Left forelimb (tissue), 1 donor: ENCODE measurements around the gene COL23A1.
"Not testable (repeated sequence)": the region's sequence is repeated elsewhere in the genome, so short reads cannot be mapped to it uniquely, and the experiment has no call there.

Source experiments
- DNase-seq: peaks from one replicate; pipeline ENCODE4 v3.0.0-alpha.2; 2018; ENCODE audit warnings: low spot score

COL23A1 gene

DNA sequence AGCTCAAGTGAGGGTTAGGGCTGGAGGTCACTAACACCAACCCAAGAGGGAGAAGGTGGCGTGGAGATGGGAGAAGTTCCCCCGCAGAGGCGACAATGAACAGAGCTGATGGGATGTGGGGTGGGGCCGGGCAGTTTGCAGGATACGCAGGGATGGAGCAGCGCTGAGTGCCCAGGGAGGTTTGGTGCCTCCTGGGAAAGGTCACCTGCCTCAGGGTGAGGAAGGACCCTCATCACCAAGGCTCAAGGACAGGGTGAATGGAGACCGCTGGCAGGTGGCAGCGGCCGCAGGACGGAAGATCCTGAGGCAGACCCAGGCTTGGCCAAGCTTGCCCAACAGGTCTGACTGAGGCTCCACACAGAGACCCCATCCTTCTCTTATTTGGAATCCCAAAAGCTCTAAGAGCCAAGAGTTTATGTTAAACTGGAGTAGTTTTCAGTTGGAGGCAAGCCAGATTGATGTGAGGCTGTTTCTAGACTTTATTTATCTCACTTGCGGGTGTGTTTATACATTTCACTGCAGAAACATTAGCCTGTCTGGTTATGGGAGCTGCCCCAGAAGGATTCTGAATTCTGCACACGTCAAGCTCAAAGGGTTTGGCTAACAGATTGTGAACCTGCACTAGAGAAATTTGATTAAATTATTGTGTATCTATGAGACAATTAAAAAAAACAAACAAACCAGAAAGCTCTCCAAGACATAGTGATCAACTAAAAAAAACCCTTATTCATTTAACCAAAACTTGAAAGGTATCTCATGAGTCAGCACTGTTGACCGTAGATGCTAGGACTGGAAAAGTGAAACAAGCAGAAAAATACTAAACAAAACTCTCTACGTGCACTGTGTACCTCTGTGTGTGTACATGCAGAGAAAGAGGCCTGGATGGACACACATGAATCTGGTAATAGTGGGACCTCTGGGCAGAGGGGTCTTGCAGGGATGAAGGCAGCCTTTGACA is 211.4 kb downstream of the COL23A1 start:
- DNase-seq, result no peak

DNA sequence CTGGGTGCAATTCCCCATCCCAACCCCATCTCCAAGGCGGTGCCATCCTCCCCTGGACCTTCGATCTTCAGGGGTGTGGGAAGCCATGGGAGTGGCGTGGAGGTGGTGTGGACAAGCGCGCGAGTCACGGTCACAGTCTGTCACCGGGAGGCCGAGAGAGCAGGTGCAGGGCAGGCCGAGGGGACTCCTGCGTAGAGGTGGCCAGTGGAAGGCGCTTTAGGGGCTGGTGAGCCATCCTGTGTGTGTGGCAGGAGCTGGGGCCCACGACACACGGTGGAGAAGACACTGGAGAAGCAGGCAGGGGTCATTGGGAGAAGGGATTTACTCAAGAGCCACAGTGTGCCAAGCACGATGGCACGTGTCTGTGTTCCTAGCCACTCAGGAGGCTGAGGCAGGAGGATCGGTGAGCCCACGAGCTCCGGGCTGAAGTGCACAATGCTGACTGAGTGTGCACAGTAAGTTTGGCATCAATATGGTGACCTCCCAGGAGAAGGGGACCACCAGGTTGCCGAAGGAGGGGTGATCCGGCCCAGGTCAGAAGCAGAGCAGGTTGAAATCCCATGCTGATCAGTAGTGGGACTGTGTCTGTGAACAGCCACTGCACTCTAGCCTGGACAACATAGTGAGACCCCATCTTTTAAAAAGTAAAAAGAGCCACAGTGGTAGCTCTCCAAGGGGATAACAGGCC is 212.5 kb downstream of the COL23A1 start:
- DNase-seq, result no peak

DNA sequence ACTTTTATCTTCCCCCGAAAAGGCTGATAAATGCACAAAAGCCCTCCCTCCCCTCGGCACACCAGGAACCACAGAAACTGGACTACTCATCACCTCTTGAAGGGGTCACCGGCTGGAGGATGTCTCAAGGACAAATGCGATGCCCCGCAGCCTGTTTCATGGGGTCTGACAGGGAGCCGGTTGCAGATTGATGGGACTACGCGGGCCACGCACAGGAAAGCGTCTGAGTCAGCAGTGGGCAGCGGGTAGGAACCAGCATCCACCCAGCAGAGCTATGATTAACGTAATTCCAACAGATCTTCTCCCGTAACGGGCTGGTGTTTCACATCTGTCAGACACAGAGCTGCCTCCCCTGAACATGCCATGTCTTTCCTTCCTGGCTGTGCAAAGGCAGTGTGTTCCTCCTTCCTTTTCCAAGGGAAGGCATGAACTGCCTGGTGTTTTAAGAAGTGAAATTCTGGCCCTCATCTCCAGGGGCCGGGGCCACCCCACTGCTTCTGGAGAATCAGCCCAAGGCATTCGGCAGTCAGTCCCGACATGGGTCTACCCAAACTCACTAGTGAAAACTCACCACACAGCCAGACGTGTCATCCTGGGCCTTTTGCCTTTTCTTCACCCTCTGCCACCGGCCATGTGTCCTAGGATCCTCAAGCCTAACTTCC is 213.1 kb downstream of the COL23A1 start:
- DNase-seq, result no peak

DNA sequence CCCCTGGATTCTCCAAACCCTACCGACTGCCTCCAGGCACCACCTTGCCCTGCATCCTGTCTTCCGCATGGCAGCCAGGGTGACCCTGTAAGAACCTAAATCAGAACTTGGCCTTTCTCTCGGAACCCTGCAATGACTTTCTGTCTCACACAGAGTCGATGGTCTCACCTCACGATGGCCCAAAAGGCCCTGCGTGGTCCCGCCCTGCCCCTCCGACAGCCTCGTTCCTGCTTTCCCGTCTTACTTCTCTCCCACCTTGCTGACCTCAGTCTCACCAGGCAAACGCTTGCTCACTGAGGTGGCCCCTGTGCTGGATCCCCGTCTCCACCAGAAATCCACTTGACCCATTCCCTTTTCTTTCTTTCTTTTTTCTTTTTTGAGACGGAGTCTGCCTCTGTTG is 214.8 kb downstream of the COL23A1 start:
- DNase-seq, result no peak

DNA sequence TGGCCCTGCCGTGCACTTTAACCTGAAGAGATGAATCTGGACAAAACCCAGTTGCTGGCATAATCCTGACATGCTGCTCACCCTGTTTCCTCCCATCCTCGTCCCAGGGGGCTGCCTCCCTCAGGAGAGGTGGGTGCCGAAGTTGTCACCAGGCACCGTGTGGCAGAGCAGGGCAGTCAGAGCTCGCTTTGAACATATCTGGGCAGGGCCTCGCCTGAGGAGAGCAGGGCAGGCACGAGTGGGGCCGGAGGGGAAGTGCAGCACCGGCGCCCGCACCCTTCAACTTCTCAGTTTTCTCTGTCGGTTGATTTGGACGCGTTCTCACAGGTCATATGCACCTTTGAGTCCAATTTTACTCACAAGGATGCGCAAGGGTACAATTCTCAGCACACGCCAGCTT is 216.5 kb downstream of the COL23A1 start:
- no peak for DNase-seq

DNA sequence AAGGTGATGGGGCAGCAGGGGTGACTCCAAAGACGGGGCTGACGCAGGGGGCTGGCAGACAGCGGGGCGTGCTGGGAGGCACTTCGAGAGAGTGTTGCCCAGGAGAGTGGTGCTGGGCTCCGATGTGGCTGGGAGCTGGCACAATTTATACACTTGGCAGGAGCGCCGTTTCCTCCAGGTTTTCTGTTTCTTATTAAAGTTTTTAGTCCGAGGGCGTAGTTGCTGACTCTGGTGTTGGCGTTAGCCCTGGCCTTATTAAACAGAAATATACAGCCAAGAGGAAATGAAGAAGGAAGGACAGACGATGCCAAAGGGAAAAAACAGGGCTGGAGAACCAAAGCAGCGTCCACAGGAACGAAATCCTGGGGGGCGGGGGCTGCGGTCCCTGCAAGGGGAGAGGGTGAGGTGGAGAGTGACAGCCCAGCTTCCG is 218.0 kb downstream of the COL23A1 start:
- no peak for DNase-seq

DNA sequence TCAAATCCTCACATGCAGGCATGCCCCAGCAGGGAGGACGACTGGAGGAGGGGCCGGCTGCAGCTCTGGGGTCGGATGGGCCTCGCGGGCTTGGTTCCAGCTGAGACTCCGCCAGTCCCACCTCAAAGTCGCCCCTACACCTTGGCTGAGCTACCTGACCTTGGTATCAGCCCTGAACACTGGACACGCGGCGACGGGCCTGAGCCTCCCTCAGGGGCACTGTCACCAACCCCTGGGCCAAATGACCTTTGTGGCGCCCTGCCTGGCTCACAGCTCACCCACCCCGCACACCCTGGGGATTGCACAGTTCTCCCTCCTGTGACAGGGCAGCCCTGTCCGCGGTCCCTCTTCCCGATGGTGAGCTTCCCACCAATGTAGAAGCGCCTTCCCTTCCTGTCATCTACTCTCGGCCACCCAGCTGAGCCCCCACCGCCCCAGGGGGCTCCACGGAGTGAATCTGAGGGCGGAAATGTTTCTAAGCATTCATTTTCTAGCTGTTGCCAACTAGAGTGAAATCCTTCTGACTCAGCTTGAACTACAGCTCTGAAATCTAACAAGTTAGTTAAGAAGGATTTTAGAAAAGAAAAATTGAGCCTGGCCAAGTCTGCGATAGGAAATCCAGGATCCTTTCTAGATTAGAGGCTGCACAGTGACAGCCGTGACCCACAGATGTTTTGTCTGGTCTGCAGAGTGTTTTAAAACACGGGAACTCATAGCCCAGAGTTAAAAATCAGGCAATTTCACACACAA is 218.7 kb downstream of the COL23A1 start:
- no peak for DNase-seq

DNA sequence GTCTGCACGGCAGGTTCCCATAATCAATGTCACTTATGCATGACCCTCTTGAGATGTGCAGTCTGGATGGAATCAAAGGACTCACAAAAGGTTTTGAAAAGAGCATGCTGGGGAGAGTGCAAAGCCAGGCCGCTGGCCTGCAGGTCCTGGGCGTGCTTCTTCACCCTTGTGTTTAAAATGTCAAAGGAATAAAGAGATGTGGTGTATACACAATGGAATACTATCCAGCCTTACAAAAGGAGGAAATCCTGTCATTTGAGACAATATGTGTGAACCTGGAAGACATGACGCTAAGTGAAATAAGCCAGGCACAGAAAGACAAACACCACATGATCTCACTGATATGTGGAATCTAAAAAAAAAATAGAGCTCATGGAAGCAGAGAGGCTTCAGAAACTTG is 220.1 kb downstream of the COL23A1 start:
- no peak for DNase-seq

DNA sequence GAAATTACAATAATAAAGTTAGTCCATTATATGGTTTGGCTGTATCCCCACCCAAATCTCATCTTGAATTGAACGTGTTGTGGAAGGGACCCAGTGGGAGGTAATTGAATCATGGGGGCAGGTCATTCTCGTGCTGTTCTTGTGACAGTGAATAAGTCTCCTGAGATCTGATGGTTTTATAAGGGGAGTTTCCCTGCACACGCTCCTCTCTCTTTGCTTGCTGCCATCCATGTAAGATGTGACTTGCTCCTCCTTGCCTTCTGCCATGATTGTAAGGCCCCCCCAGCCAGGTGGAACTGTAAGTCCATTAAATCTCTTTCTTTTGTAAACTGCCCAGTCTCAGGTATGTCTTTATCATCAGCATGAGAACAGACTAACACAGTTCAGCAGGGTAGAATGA is 220.7 kb downstream of the COL23A1 start:
- not testable (repeated sequence) for DNase-seq

DNA sequence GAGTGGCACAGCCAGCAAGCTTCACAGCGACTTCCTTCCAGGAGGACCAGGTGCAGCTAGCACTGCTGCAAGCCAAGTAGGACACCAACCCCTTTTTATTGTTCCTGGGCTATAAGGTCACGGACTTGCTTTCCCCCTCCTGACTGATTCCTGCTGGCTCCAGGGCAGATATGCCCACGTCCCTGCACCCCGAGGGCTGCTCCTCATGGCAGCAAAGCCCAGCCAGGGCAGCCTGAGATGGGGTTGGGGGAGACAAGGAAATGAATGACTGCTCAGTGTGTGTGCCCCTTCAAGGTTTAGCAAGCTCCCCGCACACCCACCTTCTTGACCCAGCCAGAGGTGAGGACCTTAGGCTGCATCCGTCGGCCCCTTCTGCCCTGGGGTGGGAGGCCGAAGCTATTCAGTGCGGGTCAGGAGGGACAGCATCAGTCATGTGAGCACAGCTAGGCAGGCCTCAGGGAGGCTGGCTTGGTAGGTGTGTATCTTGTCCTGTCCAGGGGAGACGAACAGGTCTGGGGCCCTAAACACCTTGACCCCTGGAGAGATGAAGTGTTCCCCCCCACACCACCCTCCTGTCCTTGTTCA is 221.4 kb downstream of the COL23A1 start:
- no peak for DNase-seq

DNA sequence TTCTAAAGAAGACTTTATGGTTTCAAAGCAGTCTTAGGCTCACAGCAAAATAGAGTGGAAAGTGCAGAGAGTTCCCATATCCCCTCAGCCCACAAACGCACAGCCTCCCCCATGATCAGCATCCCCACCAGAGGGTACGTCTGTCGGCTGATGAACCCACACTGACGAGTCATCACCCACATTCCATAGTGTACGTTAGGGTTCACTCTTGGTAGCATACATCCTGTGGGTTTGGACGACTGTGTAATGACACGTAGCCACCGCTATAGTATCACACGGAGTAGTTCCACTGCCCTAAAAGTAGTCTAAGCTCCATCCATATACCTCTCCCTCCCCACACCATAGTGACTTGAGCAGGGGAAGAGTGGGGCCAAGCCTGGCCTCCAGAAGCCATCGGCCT is 221.9 kb downstream of the COL23A1 start:
- no peak for DNase-seq

DNA sequence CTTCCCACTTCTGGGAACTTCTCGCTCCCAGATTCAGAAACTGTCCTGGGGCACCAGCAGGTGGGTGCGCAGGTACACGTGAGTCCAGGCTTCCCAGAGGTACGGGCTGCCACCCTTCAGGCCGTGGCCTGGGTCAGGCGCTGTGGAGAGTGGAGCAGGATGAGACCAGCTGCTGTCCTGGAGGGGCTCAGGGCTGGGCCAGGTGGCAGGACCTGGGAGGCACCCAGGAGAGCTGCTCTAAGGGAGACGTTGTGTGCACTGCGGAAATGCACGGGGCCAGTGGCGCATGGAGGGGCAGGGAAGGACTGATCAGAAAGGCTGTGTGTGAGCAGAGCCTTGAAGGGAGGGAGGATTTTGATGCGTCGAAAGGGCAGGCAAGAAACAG is 222.5 kb downstream of the COL23A1 start:
- no peak for DNase-seq

DNA sequence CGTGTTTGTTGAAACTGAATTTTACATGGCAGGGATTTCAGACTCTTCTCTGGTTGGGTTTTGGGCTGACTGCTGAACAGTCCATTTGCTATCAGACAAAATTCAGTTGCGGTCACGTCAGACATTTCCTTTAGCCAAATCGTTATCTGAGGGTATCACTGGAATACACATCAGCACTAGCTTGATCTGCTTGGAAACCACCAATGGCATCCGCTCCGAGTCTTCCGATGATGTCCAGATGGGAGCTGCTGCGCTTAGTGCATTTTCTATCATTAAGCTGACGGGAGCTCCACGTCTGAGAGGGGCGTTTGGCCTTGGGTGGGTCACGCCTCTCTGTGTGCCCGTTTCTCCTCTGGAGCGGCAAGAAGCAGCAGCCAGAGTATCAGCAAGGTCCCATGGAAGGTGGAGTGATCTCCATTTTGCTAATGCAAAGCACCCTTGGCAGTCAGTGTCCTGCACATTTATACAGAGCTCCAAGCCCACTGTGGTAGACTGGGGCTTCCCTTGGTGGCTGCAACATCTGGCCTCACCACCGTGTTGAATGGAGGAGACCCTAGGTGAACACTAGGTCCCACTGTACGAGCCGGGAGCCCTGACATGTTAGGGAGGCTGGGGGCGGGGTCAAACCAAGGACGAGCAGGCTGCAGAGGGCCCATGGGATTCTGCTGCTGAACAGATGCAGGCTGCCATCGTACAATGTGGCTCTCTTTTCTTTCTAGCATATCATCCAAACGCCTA is 223.0 kb downstream of the COL23A1 start:
- no peak for DNase-seq

DNA sequence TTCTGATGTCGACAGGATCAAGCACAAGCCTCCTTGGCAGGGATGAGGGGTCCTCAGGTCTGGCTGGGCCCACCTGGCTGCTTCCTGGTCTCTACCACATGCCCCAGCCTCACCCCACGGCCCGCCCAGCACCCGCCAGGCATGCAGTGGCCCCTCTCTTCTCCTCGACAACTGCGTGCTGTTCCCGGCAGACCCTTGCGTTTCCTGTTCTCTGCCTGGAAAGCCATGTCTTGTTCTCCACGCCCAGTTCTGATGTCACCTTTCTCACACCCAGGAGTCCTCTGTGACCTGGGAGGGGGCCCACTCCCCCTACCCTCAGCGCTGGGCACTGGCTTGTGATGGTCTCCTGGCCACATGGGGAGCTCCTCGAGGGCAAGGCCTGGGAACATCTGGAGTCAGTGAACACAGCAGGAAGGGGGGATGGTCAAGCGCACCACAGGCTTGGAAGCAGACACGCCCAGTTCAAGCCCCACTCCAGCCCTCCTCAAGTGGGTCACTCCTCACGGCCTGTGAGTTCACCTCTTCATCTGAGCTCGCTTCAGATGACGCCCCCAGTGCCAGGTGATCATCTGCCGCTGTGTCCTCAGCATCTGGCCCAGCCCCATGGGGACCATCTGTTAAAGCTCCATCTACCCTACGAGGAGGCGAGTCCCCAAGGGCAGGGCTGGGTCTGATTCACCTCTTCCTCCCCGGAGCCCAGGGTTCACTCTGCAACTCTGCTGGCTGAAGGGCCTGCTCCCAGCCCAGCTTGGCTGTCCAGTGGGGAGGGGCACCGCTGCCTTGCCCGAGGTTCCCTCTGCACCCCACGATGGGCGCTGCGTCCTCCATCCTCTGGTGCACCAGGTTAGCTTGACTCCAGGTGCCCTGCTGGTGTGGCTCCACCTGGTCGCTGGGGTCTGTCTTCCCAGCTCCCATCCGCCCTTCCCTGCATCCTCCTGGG is 224.4 kb downstream of the COL23A1 start:
- no peak for DNase-seq

DNA sequence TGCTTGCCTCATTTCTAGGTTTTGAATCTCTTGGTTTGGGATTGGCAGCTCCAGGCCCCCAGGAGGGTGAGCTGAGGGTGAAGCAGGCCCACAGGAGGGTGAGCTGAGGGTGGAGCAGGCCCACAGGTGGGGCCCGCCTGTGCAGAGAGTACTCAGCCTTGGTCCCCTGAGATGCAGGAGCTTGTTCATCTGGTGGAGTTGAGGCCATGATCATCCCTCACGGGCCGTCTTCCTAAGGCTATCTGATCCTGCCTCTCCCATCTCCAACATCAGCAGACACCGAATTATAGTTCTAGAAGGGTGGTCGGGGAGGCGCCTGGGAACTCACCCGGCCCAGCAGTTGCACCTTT is 225.9 kb downstream of the COL23A1 start:
- DNase-seq, result no peak

DNA sequence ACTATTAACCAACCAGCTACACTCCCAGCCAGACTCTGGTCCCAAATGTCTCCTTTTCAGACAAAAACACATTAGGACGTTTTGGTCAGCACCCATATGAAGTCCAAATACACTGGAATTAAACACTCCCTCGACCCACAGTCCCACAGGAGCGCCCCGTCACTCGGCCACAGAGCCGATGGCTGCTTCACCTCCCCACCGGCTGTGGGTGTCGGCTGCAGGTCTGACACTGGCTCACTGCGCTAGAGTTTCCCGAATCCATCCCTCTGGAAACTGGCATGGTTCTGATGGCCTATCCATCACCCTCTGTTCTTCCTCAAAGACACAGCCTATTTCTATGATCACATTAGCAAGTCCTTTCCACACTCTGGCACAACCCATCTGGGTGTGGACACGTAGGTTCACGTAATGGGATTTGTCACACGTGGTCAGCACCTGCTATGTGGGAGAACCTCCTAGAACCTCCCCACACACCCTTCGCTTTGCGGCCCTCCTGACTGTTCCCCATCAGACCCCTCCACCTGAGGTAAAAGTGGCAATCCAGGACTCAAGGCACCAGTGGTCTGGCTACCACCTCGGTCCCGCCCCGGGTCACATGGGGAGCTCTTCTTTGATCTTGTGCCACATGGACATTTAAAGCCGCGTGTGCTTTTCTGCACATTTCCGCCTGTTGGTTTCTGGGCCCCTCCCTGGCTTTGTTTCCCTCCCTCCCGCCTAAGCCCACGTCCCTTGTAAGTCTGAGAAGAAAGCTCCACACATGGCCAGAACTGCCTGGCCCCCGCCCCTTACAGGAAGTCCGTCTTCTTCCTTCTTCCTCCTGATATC is 226.5 kb downstream of the COL23A1 start:
- DNase-seq, result no peak

DNA sequence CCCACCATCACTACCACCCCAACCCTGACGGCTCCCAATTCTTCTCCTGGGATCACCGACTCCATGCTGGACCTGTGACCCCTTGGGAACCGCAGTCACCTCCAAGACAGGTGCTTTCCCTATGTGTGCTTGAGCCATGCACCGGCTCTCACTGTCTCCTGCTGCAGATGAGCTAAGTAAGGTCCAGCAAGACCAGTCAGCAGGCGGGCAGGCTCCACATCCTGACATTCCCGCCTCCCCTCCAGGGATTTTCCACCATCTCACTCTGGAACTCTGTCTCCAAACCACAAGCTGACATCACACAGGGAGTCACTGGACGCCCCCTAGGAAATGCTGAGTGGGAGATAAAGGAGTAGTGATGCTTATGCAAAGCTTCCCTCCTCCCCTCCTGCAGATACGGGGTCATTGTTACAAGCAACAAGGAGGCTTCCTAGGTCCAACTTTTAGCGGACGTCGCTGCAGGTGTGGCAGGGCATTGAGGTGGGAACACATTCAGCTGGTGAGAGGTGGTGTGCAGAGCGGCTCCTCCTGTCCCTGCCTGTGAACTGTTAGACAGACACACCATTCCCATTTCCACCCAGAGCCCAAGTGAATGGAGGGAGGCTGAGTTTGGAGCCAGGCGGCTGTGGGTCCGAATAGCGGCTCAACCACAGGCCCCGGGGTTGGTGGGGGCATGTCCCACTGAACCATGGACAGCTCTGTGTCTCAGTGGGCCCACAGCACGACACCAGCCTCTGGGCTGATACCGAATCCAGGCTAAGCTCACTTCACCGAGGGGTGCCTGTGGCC is 228.3 kb downstream of the COL23A1 start:
- no peak for DNase-seq

DNA sequence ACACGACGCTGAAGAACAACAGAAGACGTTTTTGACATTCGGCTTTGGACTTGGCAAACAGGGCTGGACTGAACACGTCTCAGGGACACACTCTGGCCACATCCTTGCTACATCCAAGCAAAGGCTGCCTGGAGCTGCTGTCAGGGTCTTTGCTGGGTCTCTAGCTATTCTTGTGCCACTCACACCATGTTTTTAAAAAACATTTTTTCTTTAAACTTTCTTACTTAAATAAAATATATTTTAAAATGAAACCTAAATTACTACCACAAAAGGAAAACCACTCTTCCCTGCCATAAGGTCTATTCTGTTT is 229.3 kb downstream of the COL23A1 start:
- no peak for DNase-seq
